Fibroblast of lung (primary cell): ENCODE data around the gene ETFA. TPM values are rescaled to one million over a fixed set of nuclear protein-coding genes. Genes with fewer than 3 reads are reported as not detected.

Source experiments
- DNase-seq, 2 donors: peaks; one replicate each; pipeline versions ENCODE4 v3.0.0 to v3.0.0-alpha.2; 2010; ENCODE audit warnings: low read depth in 2 of 2
- H2AFZ ChIP-seq: 2 replicates; pipeline ENCODE4 v1.5.1; 2012; ENCODE audit warnings: low read length, control low read depth, inconsistent platforms
- H3K27ac ChIP-seq: 2 replicates; pipeline ENCODE4 v1.5.1; 2011; ENCODE audit warnings: low read length, control low read depth; ENCODE audit not compliant: insufficient read depth
- H3K27me3 ChIP-seq: 2 replicates; pipeline ENCODE4 v1.5.1; 2011; ENCODE audit warnings: mild to moderate bottlenecking, low read length; ENCODE audit not compliant: control insufficient read depth, insufficient read depth
- H3K36me3 ChIP-seq: 2 replicates; pipeline ENCODE4 v1.5.1; 2011; ENCODE audit warnings: low read length; ENCODE audit not compliant: control insufficient read depth, insufficient read depth
- H3K4me1 ChIP-seq: 2 replicates; pipeline ENCODE4 v1.5.1; 2011; ENCODE audit warnings: low read length; ENCODE audit not compliant: control insufficient read depth, insufficient read depth; ENCODE audit errors: extremely low read depth
- H3K4me2 ChIP-seq: 2 replicates; pipeline ENCODE4 v1.5.1; 2011; ENCODE audit warnings: low read length, control low read depth; ENCODE audit not compliant: insufficient read depth; ENCODE audit errors: extremely low read depth
- H3K4me3 ChIP-seq, 4 experiments: fragments of 200-600 bp in 1 of 4; sonication (generic) in 1 of 4; replicated peaks in 1 of 4; 2 replicates each; pipeline ENCODE4 v1.5.1; 2011 to 2016; ENCODE audit warnings: low read length in 4 of 4, low read depth in 3 of 4, mild to moderate bottlenecking in 3 of 4, control low read depth in 2 of 4, inconsistent platforms in 1 of 4, mixed read lengths in 1 of 4; ENCODE audit not compliant: insufficient read depth in 1 of 4; ENCODE audit errors: control extremely low read depth in 1 of 4
- H3K79me2 ChIP-seq: 2 replicates; pipeline ENCODE4 v1.5.1; 2012; ENCODE audit warnings: mild to moderate bottlenecking, low read length, inconsistent platforms; ENCODE audit not compliant: control insufficient read depth, insufficient read depth
- H3K9ac ChIP-seq: 2 replicates; pipeline ENCODE4 v1.5.1; 2011; ENCODE audit warnings: mild to moderate bottlenecking, low read length, control low read depth; ENCODE audit not compliant: insufficient read depth
- H3K9me3 ChIP-seq: 2 replicates; pipeline ENCODE4 v1.5.1; 2012; ENCODE audit warnings: low read depth, low read length; ENCODE audit not compliant: control insufficient read depth, insufficient read depth
- H4K20me1 ChIP-seq: 2 replicates; pipeline ENCODE4 v1.5.1; 2011; ENCODE audit warnings: low read length; ENCODE audit not compliant: control insufficient read depth, insufficient read depth; ENCODE audit errors: extremely low read depth
- EZH2 ChIP-seq: IDR thresholded peaks from 2 replicates; pipeline ENCODE4 v1.5.1; 2012; ENCODE audit warnings: low read length, control low read depth, mild to moderate bottlenecking; ENCODE audit errors: missing control alignments
- polyA minus RNA-seq: library from RNA; depleted of rRNA, polyadenylated mRNA; stranded (reverse); fragments of >200 nt; gene quantifications from 2 replicates; pipeline ENCODE4 v1.2.3, GENCODE V29; 2011; ENCODE audit warnings: low replicate concordance
- polyA plus RNA-seq, 2 donors: library from polyadenylated mRNA; depleted of rRNA in 1 of 2; stranded (reverse) in 1 of 2; unstranded in 1 of 2; fragments of >200 nt; gene quantifications; 2 replicates each; pipeline ENCODE4 v1.2.1, GENCODE V29; 2011 to 2012; ENCODE audit warnings: missing spikeins in 1 of 2
- total RNA-seq: library from RNA; depleted of rRNA; stranded (reverse); fragments of >200 nt; gene quantifications from 2 replicates; pipeline ENCODE4 v1.2.1, GENCODE V29; 2014
- TF ChIP-seq, protein P1 (sequence below), 2 donors: IDR thresholded peaks in 1 of 2; conservative IDR thresholded peaks in 1 of 2; 1 replicate in 1 of 2; 2 replicates in 1 of 2; pipeline ENCODE4 v1.5.1; 2011 to 2012; ENCODE audit warnings: low read length in 2 of 2, control low read depth in 1 of 2, inconsistent platforms in 1 of 2, low read depth in 1 of 2, mild to moderate bottlenecking in 1 of 2

ETFA gene
- total RNA-seq = 106 and 129 TPM in 2 replicates
- 139 and 161 TPM in 2 replicates for polyA plus RNA-seq
- 125 and 126 TPM in 2 replicates for polyA plus RNA-seq (2012)
- polyA minus RNA-seq = 18.1 and 21.2 TPM in 2 replicates

- Histone ChIP-seq H3K27me3 (peaks cover 2% of the 10 kb centered on the region), H3K9me3 (no peaks in the 10 kb centered on the region), H3K9ac (peak within 1 kb of the TSS; percentile 89), H3K27ac (peak within 1 kb of the TSS; percentile 89), H4K20me1 (no peaks in the 10 kb centered on the region), H3K36me3 (no peaks in the 10 kb centered on the region), H3K79me2 (peaks cover 38% of the 10 kb centered on the region), H2AFZ (peak within 1 kb of the TSS; percentile 96), H3K4me1 (no peaks in the 10 kb centered on the region), H3K4me3 (peak within 1 kb of the TSS; percentile 82 to 95 (median 88)), H3K4me2 (peak within 1 kb of the TSS; percentile 94)
- no peak for TF ChIP-seq EZH2
- TF ChIP-seq, protein P1, sequence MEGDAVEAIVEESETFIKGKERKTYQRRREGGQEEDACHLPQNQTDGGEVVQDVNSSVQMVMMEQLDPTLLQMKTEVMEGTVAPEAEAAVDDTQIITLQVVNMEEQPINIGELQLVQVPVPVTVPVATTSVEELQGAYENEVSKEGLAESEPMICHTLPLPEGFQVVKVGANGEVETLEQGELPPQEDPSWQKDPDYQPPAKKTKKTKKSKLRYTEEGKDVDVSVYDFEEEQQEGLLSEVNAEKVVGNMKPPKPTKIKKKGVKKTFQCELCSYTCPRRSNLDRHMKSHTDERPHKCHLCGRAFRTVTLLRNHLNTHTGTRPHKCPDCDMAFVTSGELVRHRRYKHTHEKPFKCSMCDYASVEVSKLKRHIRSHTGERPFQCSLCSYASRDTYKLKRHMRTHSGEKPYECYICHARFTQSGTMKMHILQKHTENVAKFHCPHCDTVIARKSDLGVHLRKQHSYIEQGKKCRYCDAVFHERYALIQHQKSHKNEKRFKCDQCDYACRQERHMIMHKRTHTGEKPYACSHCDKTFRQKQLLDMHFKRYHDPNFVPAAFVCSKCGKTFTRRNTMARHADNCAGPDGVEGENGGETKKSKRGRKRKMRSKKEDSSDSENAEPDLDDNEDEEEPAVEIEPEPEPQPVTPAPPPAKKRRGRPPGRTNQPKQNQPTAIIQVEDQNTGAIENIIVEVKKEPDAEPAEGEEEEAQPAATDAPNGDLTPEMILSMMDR (conservative IDR thresholded peaks at IDR 0.05 in 1 of 2, IDR thresholded peaks at IDR 0.05 in 1 of 2; ENCODE audit: low read depth in 1 of 2, low read length in 2 of 2) = no peak
- peak; percentile 91 to 97 for DNase-seq
These were observed at the start of gene ETFA for GRCh38 chr15:76311100-76311953. Gene ETFA, minus strand, starts transcription at chr15:76311469. Its CDS starts 81 bp downstream, at chr15:76311388.

DNA sequence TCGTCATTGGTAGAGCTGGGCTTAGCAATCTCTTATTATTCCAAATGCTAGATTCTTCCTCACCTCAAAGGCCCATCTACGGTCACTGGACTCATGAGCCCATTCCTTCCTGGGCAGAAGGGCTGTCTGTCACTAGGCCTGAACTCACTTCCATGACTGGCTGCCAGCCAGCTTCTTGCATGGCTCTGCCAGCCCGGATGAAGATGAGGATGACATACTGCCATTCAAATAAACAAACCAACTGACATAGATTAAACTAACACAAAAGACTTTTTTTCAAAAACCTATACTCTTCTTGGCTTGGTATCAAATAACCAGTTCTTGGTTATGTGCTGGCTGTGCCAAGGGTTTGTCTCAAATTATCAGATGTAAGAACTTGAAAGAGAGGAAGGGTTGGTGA lies 49.1 kb upstream of the ETFA start:
- Histone ChIP-seq H3K36me3 (no peaks in the 10 kb centered on the region), H4K20me1 (no peaks in the 10 kb centered on the region), H3K9me3 (no peaks in the 10 kb centered on the region), H3K4me1 (no peaks in the 10 kb centered on the region), H3K9ac (no peak overlapping the region), H3K4me3 (no peak overlapping the region), H3K27me3 (no peaks in the 10 kb centered on the region), H3K79me2 (no peaks in the 10 kb centered on the region), H2AFZ (no peak overlapping the region), H3K27ac (no peak overlapping the region), H3K4me2 (no peak overlapping the region)
- TF ChIP-seq, protein P1 (conservative IDR thresholded peaks at IDR 0.05 in 1 of 2, IDR thresholded peaks at IDR 0.05 in 1 of 2; ENCODE audit: low read depth in 1 of 2, low read length in 2 of 2) = no peak
- no peak for TF ChIP-seq EZH2
- no peak for DNase-seq

DNA sequence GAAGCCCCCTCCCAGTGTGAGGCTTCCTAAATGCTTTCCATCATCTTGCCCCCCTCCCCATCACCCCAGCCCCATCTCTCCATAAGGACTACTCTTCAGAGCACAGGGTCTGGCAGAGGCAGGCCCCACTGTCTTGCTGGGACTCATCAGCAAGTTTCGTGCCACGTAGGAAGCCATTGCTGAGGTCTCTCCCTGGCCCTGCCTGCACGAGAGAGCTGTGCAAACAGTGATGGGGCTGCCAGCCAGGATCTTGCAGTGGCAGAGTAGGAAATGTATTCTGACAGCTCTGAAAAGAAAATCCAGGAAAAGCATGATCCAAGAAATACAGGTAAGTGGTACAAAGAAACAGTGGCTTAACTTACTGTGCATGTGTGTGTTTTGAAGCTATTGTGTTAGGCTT lies 47.9 kb upstream of the ETFA start:
- TF ChIP-seq, protein P1 (conservative IDR thresholded peaks at IDR 0.05 in 1 of 2, IDR thresholded peaks at IDR 0.05 in 1 of 2; ENCODE audit: low read depth in 1 of 2, low read length in 2 of 2) = no peak
- no peak for TF ChIP-seq EZH2
- Histone ChIP-seq H3K4me2 (no peak overlapping the region), H3K9ac (no peak overlapping the region), H3K4me3 (no peak overlapping the region), H4K20me1 (no peaks in the 10 kb centered on the region), H3K27me3 (no peaks in the 10 kb centered on the region), H3K36me3 (no peaks in the 10 kb centered on the region), H3K9me3 (no peaks in the 10 kb centered on the region), H3K4me1 (no peaks in the 10 kb centered on the region), H3K79me2 (no peaks in the 10 kb centered on the region), H3K27ac (no peak overlapping the region), H2AFZ (no peak overlapping the region)
- DNase-seq = no peak
